Activated naive CD4-positive, alpha-beta T cell treated with anti-CD3 and anti-CD28 coated beads, Interleukin-2, amount 50 U/mL, for 24 hours (primary cell): ENCODE data around the gene PATZ1.

Experiments
- H3K27ac Mint-ChIP-seq: one replicate; pipeline ENCODE4 v1.8.0; 2021; ENCODE audit warnings: mild to moderate bottlenecking, mixed read lengths
- H3K27me3 Mint-ChIP-seq: one replicate; pipeline ENCODE4 v1.8.0; 2021; ENCODE audit warnings: mixed read lengths
- H3K36me3 Mint-ChIP-seq: one replicate; pipeline ENCODE4 v1.8.0; 2021; ENCODE audit warnings: mixed read lengths
- H3K4me1 Mint-ChIP-seq: one replicate; pipeline ENCODE4 v1.8.0; 2021; ENCODE audit warnings: mixed read lengths
- H3K4me3 Mint-ChIP-seq: one replicate; pipeline ENCODE4 v1.8.0; 2021; ENCODE audit warnings: mild to moderate bottlenecking, mixed read lengths
- H3K9me3 Mint-ChIP-seq: one replicate; pipeline ENCODE4 v1.8.0; 2021; ENCODE audit warnings: mixed read lengths

PATZ1 gene

GRCh38 chr22:31282748-31283468 lies 63.2 kb downstream of the PATZ1 start:
- H3K27me3 Mint-ChIP-seq: no peaks in the 10 kb centered on the region
- peak overlapping the region; percentile 91 for H3K27ac Mint-ChIP-seq
- peaks cover 99% of the 10 kb centered on the region for H3K4me1 Mint-ChIP-seq
- H3K4me3 Mint-ChIP-seq: no peak overlapping the region
- peaks cover 9% of the 10 kb centered on the region for H3K36me3 Mint-ChIP-seq
- no peaks in the 10 kb centered on the region for H3K9me3 Mint-ChIP-seq

- peaks cover 93% of the 10 kb centered on the region for H3K4me1 Mint-ChIP-seq
- peak overlapping the region; percentile 81 for H3K27ac Mint-ChIP-seq
- H3K36me3 Mint-ChIP-seq: peaks cover 9% of the 10 kb centered on the region
- no peaks in the 10 kb centered on the region for H3K27me3 Mint-ChIP-seq
- H3K9me3 Mint-ChIP-seq: no peaks in the 10 kb centered on the region
- H3K4me3 Mint-ChIP-seq: peak overlapping the region; percentile 49
Measured at GRCh38 chr22:31281733-31282132, 64.4 kb downstream of the PATZ1 start.

- peaks cover 11% of the 10 kb centered on the region for H3K36me3 Mint-ChIP-seq
- H3K27me3 Mint-ChIP-seq: no peaks in the 10 kb centered on the region
- peaks cover 88% of the 10 kb centered on the region for H3K4me1 Mint-ChIP-seq
- no peaks in the 10 kb centered on the region for H3K9me3 Mint-ChIP-seq
- H3K4me3 Mint-ChIP-seq: peak overlapping the region; percentile 3
- peak overlapping the region; percentile 88 for H3K27ac Mint-ChIP-seq
Measured at GRCh38 chr22:31279821-31280505, 66.2 kb downstream of the PATZ1 start.

- no peaks in the 10 kb centered on the region for H3K27me3 Mint-ChIP-seq
- peak overlapping the region; percentile 88 for H3K27ac Mint-ChIP-seq
- peak overlapping the region; percentile 3 for H3K4me3 Mint-ChIP-seq
- peaks cover 11% of the 10 kb centered on the region for H3K36me3 Mint-ChIP-seq
- no peaks in the 10 kb centered on the region for H3K9me3 Mint-ChIP-seq
- peaks cover 87% of the 10 kb centered on the region for H3K4me1 Mint-ChIP-seq
Measured at GRCh38 chr22:31279327-31279669, 66.8 kb downstream of the PATZ1 start.

- peak overlapping the region; percentile 88 for H3K27ac Mint-ChIP-seq
- H3K27me3 Mint-ChIP-seq: no peaks in the 10 kb centered on the region
- H3K4me1 Mint-ChIP-seq: peaks cover 86% of the 10 kb centered on the region
- peaks cover 13% of the 10 kb centered on the region for H3K36me3 Mint-ChIP-seq
- peak overlapping the region; percentile 41 for H3K4me3 Mint-ChIP-seq
- H3K9me3 Mint-ChIP-seq: no peaks in the 10 kb centered on the region
Measured at GRCh38 chr22:31278626-31279326, 67.4 kb downstream of the PATZ1 start.

- Mint-ChIP-seq H3K9me3 (no peaks in the 10 kb centered on the region), H3K4me1 (peaks cover 83% of the 10 kb centered on the region), H3K4me3 (no peak overlapping the region), H3K36me3 (peaks cover 13% of the 10 kb centered on the region), H3K27ac (peak overlapping the region; percentile 88), H3K27me3 (no peaks in the 10 kb centered on the region)
Measured at GRCh38 chr22:31278151-31278621, 68.0 kb downstream of the PATZ1 start.

GRCh38 chr22:31277741-31278140 lies 68.4 kb downstream of the PATZ1 start:
- H3K4me3 Mint-ChIP-seq: no peak overlapping the region
- peaks cover 83% of the 10 kb centered on the region for H3K4me1 Mint-ChIP-seq
- peaks cover 13% of the 10 kb centered on the region for H3K36me3 Mint-ChIP-seq

GRCh38 chr22:31276426-31277167 lies 69.5 kb downstream of the PATZ1 start:
- no peaks in the 10 kb centered on the region for H3K9me3 Mint-ChIP-seq
- H3K36me3 Mint-ChIP-seq: peaks cover 10% of the 10 kb centered on the region
- peaks cover 83% of the 10 kb centered on the region for H3K4me1 Mint-ChIP-seq
- H3K27ac Mint-ChIP-seq: peak overlapping the region; percentile 70
- H3K4me3 Mint-ChIP-seq: peak overlapping the region; percentile 7
- H3K27me3 Mint-ChIP-seq: no peaks in the 10 kb centered on the region

More at GRCh38 chr22:31277741-31278140, 68.4 kb downstream of the PATZ1 start:
- no peaks in the 10 kb centered on the region for H3K9me3 Mint-ChIP-seq
- H3K27me3 Mint-ChIP-seq: no peaks in the 10 kb centered on the region
- H3K27ac Mint-ChIP-seq: peak overlapping the region; percentile 88
